Epithelial cell of esophagus (primary cell): ENCODE data around the gene LTBP1.

Experiments
- DNase-seq: peaks from one replicate; pipeline ENCODE4 v3.0.0; 2010; ENCODE audit warnings: low read depth
- H3K4me3 ChIP-seq: 2 replicates; pipeline ENCODE4 v1.5.1; 2011; ENCODE audit warnings: mild to moderate bottlenecking, low read length, control low read depth
- CTCF ChIP-seq: IDR thresholded peaks from 2 replicates; pipeline ENCODE4 v1.5.1; 2011; ENCODE audit warnings: low read depth, mild to moderate bottlenecking, low read length, control low read depth, inconsistent platforms; ENCODE audit not compliant: insufficient read depth; ENCODE audit errors: missing control alignments

Gene LTBP1

GRCh38 chr2:33391529-33392255, 444.9 kb downstream of the LTBP1 start:
- H3K4me3 ChIP-seq = no peak overlapping the region
- DNase-seq = no peak
- TF ChIP-seq CTCF = no peak

GRCh38 chr2:33392366-33392765, 445.6 kb downstream of the LTBP1 start:
- no peak overlapping the region for H3K4me3 ChIP-seq
- no peak for TF ChIP-seq CTCF
- no peak for DNase-seq

- TF ChIP-seq CTCF = no peak
- DNase-seq = no peak
- H3K4me3 ChIP-seq = no peak overlapping the region
Observed at GRCh38 chr2:33395034-33395433, 448.3 kb downstream of the LTBP1 start.

GRCh38 chr2:33395655-33396249, 449.0 kb downstream of the LTBP1 start:
- peak; percentile 58 for DNase-seq
- H3K4me3 ChIP-seq = no peak overlapping the region
- peak; percentile 72 for TF ChIP-seq CTCF

- TF ChIP-seq CTCF = no peak
- DNase-seq = no peak
- no peak overlapping the region for H3K4me3 ChIP-seq
Observed at GRCh38 chr2:33404321-33404720, 457.6 kb downstream of the LTBP1 start.

GRCh38 chr2:33406622-33407021, 459.9 kb downstream of the LTBP1 start:
- TF ChIP-seq CTCF = no peak
- no peak for DNase-seq
- H3K4me3 ChIP-seq = no peak overlapping the region

GRCh38 chr2:33408109-33408508, 461.4 kb downstream of the LTBP1 start:
- no peak for TF ChIP-seq CTCF
- DNase-seq = no peak
- no peak overlapping the region for H3K4me3 ChIP-seq
